Spinal cord (tissue), 10 donors: ENCODE data around the gene CXCL5. TPM values are rescaled to one million over a fixed set of nuclear protein-coding genes. Genes with fewer than 3 reads are reported as not detected.
"Not testable (repeated sequence)": the region's sequence is repeated elsewhere in the genome, so short reads cannot be mapped to it uniquely, and the experiment has no call there.

ENCODE experiments used
- DNase-seq, 6 donors: peaks; one replicate each; pipeline versions ENCODE4 v3.0.0 to v3.0.0-alpha.2; 2013 to 2015; ENCODE audit warnings: low spot score in 6 of 6, low read depth in 4 of 6
- H3K27ac ChIP-seq: one replicate; pipeline ENCODE4 v1.5.1; 2013; ENCODE audit warnings: low read depth, low read length, control low read depth
- H3K27me3 ChIP-seq: one replicate; pipeline ENCODE4 v1.6.1; 2013; ENCODE audit warnings: low read length; ENCODE audit not compliant: control insufficient read depth, insufficient read depth
- H3K36me3 ChIP-seq: one replicate; pipeline ENCODE4 v1.6.1; 2013; ENCODE audit warnings: low read length; ENCODE audit not compliant: control insufficient read depth, insufficient read depth
- H3K4me1 ChIP-seq: one replicate; pipeline ENCODE4 v1.6.1; 2013; ENCODE audit warnings: low read length; ENCODE audit not compliant: control insufficient read depth, insufficient read depth
- H3K4me3 ChIP-seq: one replicate; pipeline ENCODE4 v1.5.1; 2013; ENCODE audit warnings: low read depth, low read length, control low read depth
- H3K9me3 ChIP-seq: one replicate; pipeline ENCODE4 v1.6.1; 2013; ENCODE audit warnings: low read length; ENCODE audit not compliant: control insufficient read depth, insufficient read depth
- WGBS: methylation state at CpG from one replicate; pipeline ENCODE4 v1.1.5; 2013; ENCODE audit warnings: missing lambda C conversion rate; ENCODE audit not compliant: insufficient coverage; 5-methylcytosine and 5-hydroxymethylcytosine counted together
- polyA plus RNA-seq, 2 donors: library from polyadenylated mRNA; unstranded; fragments of 120-200 nt; gene quantifications; one replicate each; pipeline ENCODE4 v1.2.1, GENCODE V29; 2013; ENCODE audit not compliant: insufficient read length in 2 of 2
- total RNA-seq, 2 donors: library from RNA; depleted of rRNA in 1 of 2; stranded (reverse); fragments of 120-200 nt in 1 of 2; fragments of >200 nt in 1 of 2; gene quantifications; one replicate each; pipeline versions ENCODE4 v1.2.3 to v1.2.4, GENCODE V29; 2013 to 2014
- donor health status: healthy.

CXCL5 gene
- total and polyA plus RNA-seq, 4 donors, result 0.33 to 1.9 (median 0.79) TPM

DNA sequence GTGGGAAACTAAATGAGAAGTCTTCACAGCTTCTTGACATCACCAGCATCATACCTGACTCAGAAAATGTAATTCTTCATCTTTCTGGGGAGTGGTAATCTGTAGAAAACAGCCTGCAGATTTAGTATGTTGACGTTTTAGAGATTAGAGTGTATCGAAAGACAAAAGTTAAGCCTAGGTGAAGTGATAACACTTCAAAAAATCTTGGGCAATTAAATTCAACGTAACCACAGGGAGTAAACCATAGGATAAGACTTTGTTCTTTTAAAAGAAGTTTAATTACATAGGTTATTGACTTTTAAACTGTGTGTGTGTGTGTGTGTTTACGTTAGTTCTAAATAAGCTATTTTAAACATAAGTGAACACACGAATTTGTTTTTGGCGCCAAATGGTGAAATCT, 1.8 kb upstream of the CXCL5 start:
- 93% methylated on average over 2 of the region's 6 CpGs for WGBS
- peaks cover 6% of the 10 kb centered on the region for H3K27me3 ChIP-seq
- H3K27ac ChIP-seq, result no peak overlapping the region
- H3K4me1 ChIP-seq, result peaks cover 11% of the 10 kb centered on the region
- H3K9me3 ChIP-seq, result no peaks in the 10 kb centered on the region
- no peak for DNase-seq
- H3K36me3 ChIP-seq, result no peaks in the 10 kb centered on the region
- no peak overlapping the region for H3K4me3 ChIP-seq

DNA sequence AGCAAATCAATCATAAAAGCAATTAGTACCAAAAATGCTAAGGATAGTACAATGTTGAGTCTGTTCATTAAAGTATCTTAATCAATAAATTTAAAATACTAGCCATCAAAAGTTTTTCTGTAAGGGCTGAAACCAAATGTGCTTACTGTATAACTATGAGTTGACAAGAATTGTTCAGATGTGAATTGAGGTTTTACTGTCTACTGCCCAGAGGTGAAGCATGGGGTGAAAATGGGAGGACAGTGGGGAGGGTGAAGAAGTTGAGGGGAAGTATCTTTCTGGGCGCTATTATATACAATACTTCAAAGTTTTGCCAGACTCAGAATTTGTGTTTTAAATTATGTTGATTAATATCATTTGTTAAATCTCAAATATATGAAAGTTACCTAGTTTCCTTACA, 6.4 kb downstream of the CXCL5 start:
- H3K27ac ChIP-seq, result no peak overlapping the region
- no peaks in the 10 kb centered on the region for H3K9me3 ChIP-seq
- H3K4me3 ChIP-seq, result no peak overlapping the region
- DNase-seq, result no peak
- no peaks in the 10 kb centered on the region for H3K27me3 ChIP-seq
- no CpG with 5 or more reads among the region's 1 CpG for WGBS
- H3K36me3 ChIP-seq, result no peaks in the 10 kb centered on the region
- no peaks in the 10 kb centered on the region for H3K4me1 ChIP-seq

GRCh38 chr4:73991742-73992000, 6.8 kb downstream of the CXCL5 start:
- no peak for DNase-seq
- no peak overlapping the region for H3K27ac ChIP-seq
- no CpG with 5 or more reads among the region's 1 CpG for WGBS

GRCh38 chr4:73990988-73991741, 7.3 kb downstream of the CXCL5 start:
- H3K27ac ChIP-seq, result no peak overlapping the region
- no peaks in the 10 kb centered on the region for H3K36me3 ChIP-seq
- no peak overlapping the region for H3K4me3 ChIP-seq
- DNase-seq, result no peak
- no peaks in the 10 kb centered on the region for H3K4me1 ChIP-seq
- H3K27me3 ChIP-seq, result no peaks in the 10 kb centered on the region
- no CpG with 5 or more reads among the region's 9 CpGs for WGBS
- H3K9me3 ChIP-seq, result no peaks in the 10 kb centered on the region

More at GRCh38 chr4:73991742-73992000, 6.8 kb downstream of the CXCL5 start:
- Histone ChIP-seq H3K36me3 (no peaks in the 10 kb centered on the region), H3K4me1 (no peaks in the 10 kb centered on the region), H3K27me3 (no peaks in the 10 kb centered on the region), H3K9me3 (no peaks in the 10 kb centered on the region), H3K4me3 (no peak overlapping the region)

- Histone ChIP-seq H3K9me3 (no peaks in the 10 kb centered on the region), H3K27ac (no peak overlapping the region), H3K4me1 (no peaks in the 10 kb centered on the region), H3K27me3 (no peaks in the 10 kb centered on the region), H3K4me3 (no peak overlapping the region), H3K36me3 (no peaks in the 10 kb centered on the region)
- no CpG with 5 or more reads among the region's 5 CpGs for WGBS
- no peak for DNase-seq
These were observed 8.5 kb downstream of the CXCL5 start for GRCh38 chr4:73989928-73990327.

DNA sequence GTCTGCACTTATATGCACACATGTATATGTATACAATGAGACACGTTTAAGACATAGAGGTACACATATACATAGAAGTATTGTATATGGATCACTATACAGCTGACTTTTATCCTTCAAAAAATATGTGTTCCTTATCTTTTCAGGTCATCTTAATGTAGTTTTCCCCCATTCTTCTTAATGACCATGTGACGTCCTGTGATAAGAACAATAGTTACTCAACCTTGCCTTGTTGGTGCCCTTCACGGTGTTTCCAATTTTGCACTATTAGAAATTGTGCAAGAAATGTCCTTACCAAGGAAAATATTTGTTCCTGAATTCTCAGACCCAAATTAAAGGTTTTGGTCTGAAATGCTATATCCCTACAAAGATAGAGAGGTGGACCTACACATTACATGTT, 9.4 kb downstream of the CXCL5 start:
- Histone ChIP-seq H3K4me1 (no peaks in the 10 kb centered on the region), H3K4me3 (no peak overlapping the region), H3K27me3 (no peaks in the 10 kb centered on the region), H3K9me3 (no peaks in the 10 kb centered on the region), H3K27ac (no peak overlapping the region), H3K36me3 (no peaks in the 10 kb centered on the region)
- no peak for DNase-seq
- 100% methylated on average over 1 of the region's 3 CpGs for WGBS

DNA sequence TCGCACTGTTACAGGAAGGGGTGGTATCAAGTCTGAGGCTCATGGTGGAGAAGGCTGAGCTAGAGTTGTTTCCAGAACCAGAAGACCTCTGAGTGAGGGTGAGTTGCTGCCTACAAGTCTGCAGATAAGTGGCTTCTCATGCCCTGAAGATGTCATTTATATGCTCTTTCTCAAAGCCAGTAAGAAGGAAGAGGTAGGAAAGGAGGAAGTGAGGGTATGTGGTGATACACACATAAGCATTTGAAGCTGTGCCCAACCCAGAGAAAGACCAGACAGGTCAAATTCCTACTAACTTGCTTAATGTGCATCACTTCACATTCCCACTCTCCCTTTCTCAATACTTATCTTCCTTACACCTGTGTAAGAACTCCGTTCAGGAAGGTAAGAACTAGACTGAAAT, 10.4 kb downstream of the CXCL5 start, which contains the start of gene PPBP:
TSS of gene PPBP (minus strand) at position 130 of the 400 bp plus-strand sequence. CDS start at position 43, 87 bp downstream.
- Histone ChIP-seq H3K9me3 (no peaks in the 10 kb centered on the region), H3K36me3 (no peaks in the 10 kb centered on the region), H3K27me3 (no peaks in the 10 kb centered on the region), H3K4me1 (no peaks in the 10 kb centered on the region), H3K4me3 (no peak within 1 kb of the TSS), H3K27ac (no peak within 1 kb of the TSS)
- DNase-seq, result no peak
- WGBS, result 100% methylated on average over 1 of the region's 2 CpGs

DNA sequence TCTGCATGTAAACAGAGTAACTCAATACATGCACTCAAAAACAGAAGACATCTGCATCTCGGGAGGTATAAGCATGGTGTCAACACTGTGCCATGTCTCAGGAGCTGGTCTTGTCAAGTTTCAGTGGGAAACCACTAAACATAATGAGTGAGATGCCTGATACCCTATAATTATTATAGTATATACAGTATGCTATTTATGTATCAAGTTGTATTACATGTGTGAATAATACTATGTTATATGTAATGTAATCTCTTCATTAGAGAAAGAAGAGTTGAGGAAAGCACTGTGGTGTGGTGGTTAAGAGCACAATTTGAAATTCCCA, 13.0 kb downstream of the CXCL5 start:
- no peaks in the 10 kb centered on the region for H3K27me3 ChIP-seq
- no peaks in the 10 kb centered on the region for H3K36me3 ChIP-seq
- no peak overlapping the region for H3K27ac ChIP-seq
- H3K4me1 ChIP-seq, result peaks cover 4% of the 10 kb centered on the region
- no peak for DNase-seq
- WGBS, result no CpG with 5 or more reads among the region's 1 CpG
- H3K9me3 ChIP-seq, result no peaks in the 10 kb centered on the region
- H3K4me3 ChIP-seq, result no peak overlapping the region

DNA sequence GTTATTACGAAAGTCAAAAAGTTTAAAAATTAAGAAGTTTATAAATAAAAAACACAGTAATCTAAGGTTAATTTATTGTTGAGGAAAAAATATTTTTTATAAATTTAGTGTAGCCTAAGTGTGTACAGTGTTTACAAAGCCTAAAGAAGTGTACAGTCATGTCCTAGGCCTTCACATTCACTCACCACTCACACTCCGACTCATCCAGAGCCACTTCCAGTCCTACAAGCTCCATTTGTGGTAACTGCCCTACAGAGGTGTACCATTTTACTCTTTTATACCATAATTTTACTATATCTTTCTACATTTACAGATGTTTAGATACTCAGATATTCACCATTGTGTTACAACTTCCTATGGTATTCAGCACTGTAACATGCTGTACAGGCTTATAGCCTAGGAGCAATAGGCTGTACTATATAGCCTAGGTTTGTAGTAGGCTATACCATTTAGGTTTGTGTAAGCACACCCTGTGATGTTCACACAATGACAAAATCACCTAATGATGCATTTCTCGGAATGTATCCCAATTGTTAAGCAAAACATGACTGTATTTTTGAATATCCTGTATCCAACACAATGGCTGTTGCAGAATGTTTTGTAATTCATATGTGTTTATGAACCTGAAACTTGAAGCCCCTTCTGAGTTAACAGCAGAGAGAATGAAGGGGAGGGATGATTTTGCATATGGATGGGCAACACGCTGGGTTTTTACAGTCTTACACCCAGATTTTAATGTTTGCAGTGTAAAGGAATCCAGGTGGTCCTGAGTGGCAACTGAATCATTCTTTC, 13.5 kb downstream of the CXCL5 start:
- no peaks in the 10 kb centered on the region for H3K27me3 ChIP-seq
- H3K36me3 ChIP-seq, result no peaks in the 10 kb centered on the region
- H3K27ac ChIP-seq, result no peak overlapping the region
- WGBS, result 60% methylated on average over 2 of the region's 4 CpGs
- no peaks in the 10 kb centered on the region for H3K9me3 ChIP-seq
- H3K4me1 ChIP-seq, result peaks cover 4% of the 10 kb centered on the region
- no peak overlapping the region for H3K4me3 ChIP-seq
- DNase-seq, result no peak

DNA sequence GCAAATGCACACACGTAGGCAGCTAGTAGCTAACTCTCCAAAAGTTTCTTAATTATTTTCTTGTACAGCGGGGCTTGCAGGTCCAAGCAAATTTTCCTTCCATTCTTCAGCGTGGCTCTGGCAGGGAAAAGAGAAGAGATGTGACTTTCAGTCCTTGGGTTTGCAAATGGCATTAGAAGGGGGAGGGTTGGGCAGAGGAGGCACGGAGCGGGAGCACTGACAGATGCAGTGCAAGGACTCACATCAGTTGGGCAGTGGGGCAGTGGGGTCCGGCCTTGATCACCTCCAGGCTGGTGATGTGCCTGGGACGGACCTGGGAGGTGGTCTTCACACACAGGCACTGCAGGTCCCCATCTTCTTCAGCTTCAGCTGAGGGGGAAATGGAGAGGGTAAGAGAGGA, 17.3 kb downstream of the CXCL5 start:
- H3K36me3 ChIP-seq, H3K27ac ChIP-seq, H3K4me3 ChIP-seq, H3K27me3 ChIP-seq, DNase-seq, H3K4me1 ChIP-seq, H3K9me3 ChIP-seq: not testable (repeated sequence)
- WGBS, result 64% methylated on average over 4 of the region's 7 CpGs
